ENCODE results near the gene ZBTB47. TPM values are rescaled to one million over a fixed set of nuclear protein-coding genes. Genes with fewer than 3 reads are reported as not detected.
A peak's percentile ranks its signal among the peaks of the same experiment; 100 is the strongest.

The ZBTB47 gene
- total RNA-seq, 1 donor from 2014 or later = 13.3 TPM

DNA sequence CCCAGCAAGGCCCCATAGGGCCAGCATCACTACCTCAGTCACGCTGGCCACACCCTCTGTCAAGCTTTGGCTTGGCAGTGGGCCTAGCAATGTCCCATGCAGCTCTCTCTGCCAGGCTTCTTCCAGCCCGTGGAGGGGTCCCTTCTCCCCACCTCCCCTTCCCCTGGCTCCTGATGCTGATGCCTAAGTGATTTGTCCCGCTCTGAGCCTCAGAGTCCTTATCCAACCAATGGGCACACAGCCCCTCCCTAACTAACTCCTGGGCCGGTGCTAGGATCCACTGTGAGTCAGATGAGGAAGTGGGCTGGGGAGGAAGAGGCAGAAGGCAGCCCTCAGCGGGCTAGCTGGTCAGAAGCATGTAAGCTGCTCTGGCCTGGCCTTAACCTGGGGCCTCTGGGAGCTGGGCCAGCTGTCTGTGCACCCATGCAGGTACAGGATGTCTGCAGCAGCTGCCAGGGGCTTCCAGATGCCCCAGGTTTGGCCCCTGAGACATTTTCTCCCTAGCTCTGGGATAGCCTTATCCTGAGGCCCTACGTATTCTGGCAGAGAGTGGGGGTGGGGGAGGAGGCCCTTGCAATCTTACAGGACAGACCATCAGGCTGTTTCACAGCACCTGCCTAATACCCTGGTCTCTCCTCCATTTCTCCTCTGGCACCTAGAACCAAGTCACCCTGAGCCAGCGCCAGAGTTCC, 740 bp upstream of the ZBTB47 start:
- DNase-seq = no peak

- DNase-seq = no peak
Measured at GRCh38 chr3:42653303-42653559, 266 bp upstream of the ZBTB47 start.

DNA sequence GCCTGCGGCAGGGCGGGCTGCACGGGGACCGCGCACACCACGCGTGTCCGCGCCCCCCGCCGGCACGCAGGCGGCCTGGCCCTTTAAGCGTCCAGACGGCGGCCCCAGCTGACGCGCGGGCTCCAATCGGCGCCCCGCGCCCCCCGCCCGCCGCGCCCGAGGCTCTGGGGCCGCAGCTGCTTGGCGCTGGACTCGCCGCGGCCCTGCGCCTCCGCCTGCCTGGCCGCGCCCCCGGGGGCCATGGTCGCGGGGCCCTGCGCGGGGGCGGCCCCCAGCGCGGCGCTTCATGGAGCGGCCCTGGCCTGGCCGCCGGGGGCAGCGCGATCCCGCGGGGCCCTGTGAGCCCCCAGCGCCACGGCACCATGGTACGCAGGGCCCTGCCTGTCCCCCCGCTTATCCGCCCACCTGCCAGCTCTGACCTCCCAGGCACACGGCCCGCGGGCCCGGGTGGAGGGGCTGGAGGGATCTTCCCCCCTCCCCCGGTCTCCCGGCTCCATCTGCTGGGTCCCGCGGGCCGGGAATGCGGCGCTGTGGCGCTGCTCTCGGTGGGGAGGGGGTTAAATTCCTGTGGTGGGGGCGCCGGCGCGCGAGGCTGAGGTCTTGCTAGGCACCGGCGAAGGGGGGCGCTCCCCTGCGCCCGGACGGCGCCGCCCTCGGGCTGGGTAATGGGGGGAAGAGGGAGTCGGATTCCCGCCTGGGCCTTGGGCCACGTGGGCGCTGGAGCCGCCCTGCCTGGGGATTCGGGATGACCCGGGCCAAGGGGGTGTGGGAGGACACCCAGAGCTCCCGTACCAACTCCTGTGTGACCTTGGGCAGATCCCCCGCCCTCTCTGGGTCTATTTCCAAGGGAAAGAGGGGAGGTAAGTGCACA, 1.1 kb downstream of the ZBTB47 start:
- DNase-seq = no peak

DNA sequence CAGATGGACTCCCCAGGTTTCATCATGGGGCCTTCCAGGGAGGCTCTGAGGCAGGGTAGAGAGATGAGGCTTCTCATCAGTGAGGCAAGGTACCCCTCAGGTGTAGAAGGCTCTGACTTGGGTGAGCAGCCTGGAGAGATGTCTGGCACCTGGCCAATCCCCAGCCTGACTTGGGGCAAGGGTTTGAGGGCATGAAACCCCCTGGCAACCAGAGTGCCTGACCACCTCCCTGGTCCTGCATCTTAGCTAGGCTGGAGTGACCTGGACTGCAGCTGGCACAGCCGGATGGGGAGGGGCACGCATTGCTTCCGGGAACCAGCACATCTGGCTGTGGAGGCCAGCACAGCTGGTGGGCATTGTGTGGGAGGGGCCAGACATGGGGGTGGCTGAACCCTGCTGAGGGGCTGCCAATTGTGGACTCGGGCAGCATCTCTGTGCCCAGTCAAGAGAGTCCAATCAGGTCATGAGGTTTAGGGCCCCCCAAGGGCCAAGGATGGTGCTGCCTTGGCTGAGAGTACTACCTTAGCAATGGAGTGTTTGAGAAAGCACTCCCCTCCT, 1.9 kb downstream of the ZBTB47 start:
- DNase-seq = peak; percentile 20

DNA sequence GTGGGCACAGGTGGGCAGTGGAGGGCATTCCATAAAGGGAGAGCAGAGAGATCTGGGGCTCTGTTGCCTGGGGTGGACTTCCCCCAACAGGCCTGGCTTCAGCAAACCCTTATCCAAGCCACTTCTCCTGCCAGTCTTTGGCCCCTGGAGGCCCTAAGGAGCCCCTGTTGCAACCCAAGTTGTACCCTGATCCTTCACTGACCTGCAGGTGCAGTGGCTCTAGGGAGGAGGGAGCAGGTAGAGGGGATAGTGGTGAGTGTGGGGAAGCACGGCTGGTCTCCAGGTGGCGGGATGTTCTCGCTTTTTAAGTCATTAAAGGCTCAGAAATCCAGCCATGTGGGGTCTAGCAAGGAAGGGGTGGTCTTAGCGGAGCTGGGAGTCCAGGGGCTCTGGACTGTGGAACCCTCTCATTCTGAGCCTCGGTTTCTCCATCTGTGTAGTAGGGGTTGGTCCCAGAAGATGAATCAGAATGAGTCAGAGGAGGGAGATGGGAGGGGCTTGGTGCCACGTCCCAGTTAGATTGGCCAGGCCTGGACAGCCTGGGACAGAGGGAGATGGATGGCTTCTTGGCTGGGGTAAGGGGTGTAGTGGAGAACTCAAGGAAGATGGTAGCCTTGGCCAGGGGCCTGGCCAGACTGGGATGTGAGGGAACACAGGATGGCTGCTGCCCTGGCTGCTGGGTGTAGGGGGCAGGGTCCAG, 2.6 kb downstream of the ZBTB47 start:
- DNase-seq = no peak

DNA sequence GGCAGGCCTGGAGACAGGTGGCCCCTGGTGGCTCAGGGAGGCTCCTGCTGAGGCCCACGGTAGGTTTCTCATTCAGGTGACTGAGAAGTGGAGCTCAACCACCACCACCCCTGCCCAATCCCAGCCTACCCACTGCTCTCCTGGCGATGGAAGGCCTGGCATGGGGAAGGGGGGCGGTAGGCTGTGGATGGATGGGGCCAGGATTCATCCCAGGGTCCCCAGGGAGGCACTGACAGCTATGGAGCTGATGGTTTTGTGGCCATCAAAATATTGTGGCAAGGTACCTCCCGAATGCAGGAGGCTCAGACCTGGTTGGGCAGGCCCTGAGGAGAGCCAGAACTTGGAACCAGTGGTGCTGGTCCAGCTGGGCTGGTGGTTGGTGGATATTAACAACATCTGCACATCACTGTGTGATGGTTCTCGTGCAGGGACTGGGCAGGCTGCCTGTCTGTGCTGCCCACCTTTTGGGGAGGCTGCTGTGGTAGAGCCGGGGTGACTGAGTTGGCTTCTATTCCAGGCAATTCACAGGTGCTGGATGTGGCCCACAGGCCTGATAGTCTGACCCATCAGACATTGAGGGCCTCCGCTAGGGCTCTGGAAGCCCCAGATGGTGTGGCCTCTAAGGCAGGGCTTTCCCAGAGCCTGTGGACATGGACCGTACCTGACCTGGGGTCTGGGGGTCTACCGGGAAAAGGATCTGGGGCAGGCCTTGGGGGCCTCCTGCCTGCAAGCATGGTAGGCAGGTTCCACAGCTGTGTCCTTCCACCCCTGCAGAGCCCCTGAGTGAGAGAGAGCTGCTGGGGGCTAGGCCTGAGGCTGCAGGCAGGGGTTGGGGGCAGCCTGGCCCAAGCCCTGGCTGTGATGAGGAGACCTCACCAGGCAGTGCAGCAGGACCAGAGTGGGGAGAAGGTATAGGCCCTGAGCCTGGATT, 3.4 kb downstream of the ZBTB47 start:
- DNase-seq = no peak

- no peak for DNase-seq
Measured at GRCh38 chr3:42657675-42658074, 4.2 kb downstream of the ZBTB47 start.

DNA sequence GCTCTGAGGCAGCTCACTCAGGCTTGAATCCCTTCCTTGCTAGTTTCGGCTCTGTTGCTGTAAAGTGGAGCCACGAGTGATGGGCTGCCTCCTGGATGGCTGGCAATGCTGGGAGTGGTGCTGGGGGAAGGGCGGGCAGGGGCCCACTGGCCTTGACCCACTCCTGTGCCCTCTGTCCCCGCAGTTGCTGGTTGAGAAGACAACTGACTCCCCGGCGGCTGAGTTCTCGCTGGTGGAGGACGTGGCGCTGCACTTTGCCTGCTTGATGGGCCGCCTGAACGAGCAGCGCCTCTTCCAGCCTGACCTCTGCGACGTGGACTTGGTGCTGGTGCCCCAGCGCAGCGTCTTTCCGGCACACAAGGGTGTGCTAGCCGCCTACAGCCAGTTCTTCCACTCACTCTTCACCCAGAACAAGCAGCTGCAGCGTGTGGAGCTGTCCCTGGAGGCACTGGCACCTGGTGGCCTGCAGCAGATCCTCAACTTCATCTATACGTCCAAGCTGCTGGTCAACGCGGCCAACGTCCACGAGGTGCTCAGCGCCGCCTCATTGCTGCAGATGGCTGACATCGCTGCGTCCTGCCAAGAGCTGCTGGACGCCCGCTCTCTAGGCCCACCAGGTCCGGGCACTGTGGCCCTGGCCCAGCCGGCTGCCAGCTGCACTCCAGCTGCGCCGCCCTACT, 4.7 kb downstream of the ZBTB47 start:
- DNase-seq = no peak

DNA sequence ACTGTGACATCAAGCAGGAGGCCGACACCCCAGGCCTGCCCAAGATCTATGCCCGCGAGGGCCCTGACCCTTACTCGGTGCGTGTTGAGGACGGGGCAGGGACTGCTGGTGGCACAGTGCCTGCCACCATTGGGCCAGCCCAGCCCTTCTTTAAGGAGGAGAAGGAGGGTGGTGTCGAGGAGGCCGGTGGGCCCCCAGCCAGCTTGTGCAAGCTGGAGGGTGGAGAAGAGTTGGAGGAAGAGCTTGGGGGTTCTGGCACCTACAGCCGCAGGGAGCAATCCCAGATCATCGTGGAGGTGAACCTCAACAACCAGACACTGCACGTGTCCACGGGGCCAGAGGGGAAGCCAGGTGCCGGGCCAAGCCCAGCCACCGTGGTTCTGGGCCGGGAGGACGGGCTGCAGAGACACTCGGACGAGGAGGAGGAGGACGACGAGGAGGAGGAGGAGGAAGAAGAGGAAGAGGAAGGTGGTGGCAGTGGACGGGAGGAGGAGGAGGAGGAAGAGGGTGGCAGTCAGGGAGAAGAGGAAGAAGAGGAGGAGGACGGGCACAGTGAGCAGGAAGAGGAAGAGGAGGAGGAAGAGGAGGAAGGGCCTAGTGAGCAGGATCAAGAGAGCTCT, 5.4 kb downstream of the ZBTB47 start:
- DNase-seq = no peak

DNA sequence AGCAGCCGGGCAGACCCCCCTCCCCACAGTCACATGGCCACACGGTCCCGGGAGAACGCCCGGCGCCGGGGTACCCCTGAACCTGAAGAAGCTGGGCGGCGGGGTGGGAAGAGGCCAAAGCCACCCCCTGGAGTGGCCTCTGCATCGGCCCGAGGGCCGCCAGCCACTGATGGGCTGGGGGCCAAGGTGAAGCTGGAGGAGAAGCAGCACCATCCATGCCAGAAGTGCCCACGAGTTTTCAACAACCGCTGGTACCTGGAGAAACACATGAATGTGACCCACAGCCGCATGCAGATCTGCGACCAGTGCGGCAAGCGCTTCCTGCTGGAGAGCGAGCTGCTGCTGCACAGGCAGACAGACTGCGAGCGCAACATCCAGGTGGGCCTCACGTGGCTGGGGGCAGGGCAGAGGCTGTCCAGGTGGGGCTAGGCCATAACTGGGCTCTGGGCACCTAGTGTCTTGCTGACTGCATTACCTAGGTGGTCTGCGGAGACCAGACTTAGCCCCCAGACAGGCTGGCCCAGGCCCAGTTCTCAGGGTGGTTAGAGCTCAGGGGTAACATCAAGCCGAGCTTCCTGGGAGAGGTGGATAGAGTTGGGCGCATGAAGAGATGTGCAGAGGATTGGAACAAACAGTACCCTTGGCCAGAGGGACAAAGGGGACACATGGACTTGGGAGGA, 6.1 kb downstream of the ZBTB47 start:
- no peak for DNase-seq

- no peak for DNase-seq
Measured at GRCh38 chr3:42660131-42660715, 6.7 kb downstream of the ZBTB47 start.

DNA sequence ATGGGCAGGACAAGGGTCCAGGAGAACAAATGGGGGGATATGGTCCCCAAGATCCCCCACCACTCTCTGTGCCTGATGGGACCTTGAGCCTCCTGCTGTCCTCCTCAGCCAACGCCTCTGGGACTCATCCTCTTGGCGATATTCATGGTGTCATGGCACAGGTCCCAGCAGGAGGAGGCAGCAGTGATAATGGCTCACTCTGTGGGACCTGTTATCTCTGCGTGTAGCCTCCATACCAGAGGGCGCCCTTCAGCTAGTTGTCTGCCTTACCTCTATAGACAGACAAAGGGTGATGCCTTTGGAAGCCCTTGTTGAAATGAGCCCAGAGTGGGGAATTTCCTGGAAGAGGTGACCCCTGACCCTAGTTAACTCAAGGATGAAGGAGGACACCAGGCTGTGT, 7.4 kb downstream of the ZBTB47 start:
- no peak for DNase-seq

DNA sequence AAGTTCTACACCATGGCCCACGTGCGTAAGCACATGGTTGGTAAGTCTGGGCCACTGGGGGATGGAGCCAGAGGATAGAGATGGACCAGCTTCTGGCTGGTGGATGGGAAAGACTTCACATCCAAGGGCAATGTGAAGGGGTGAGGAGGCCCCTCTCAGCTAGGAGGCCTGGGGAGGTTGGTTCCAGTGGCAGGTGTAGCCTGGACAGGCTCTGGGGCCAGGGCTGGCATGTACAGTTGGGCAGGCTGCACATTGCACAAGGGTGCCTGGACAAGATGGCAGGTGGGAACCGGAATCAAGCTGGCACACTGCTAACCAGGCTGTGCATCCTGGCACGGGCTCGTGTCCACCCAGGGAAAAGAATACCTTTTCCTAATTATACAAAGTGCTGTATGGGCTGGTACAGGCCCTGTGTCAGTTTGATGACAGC, 8.1 kb downstream of the ZBTB47 start:
- no peak for DNase-seq

- no peak for DNase-seq
Measured at GRCh38 chr3:42662037-42662812, 8.7 kb downstream of the ZBTB47 start.

GRCh38 chr3:42662813-42663535, 9.5 kb downstream of the ZBTB47 start:
- DNase-seq = no peak

DNA sequence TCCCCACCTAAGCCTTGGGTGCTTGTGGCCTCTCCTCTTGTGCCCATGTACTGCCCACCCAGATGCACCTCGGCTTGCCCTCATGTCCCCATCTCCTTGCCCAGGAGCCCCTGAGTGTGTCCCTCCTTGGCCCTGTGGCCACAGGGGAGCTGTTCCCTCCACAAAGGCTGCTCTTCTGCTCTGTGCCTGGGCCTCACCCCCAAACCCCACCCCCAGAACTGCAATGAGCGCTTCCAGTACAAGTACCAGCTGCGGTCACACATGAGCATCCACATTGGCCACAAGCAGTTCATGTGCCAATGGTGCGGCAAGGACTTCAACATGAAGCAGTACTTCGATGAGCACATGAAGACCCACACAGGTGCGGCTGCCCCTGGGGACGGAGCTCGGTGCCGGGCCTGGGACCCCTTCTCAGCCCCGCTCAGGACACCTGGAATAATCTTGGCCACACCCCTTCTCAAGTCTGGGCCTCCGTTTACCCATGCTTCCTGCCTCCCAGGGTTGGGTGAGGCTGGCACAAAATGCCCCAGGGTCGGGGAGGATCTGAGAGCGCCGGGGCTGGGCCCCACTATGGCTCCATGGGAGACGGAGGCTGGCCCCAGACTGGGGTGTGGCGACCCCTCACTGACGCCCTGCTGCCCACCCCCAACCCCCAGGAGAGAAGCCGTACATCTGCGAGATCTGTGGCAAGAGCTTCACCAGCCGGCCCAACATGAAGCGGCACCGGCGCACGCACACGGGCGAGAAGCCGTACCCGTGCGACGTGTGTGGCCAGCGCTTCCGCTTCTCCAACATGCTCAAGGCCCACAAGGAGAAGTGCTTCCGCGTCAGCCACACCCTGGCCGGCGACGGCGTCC, 10.3 kb downstream of the ZBTB47 start:
- no peak for DNase-seq

DNA sequence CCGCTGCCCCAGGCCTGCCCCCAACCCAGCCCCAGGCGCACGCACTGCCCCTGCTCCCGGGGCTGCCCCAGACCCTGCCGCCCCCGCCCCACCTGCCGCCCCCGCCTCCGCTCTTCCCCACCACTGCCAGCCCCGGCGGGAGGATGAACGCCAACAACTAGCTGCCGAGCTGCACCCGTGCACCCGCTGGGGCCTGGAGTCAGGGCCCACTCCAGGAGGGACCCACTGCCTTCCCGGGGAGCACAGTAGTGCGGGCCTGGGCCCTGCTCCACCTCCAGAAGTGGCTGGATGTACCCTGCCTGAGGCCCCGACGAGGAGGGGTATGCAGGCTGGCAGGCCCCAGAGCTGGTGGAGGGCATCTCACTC, 10.9 kb downstream of the ZBTB47 start:
- no peak for DNase-seq

All from skin of body (tissue), 2 donors.